OCI-LY7 (cell line): ENCODE measurements around the gene EP400. TPM values are rescaled to one million over a fixed set of nuclear protein-coding genes. Genes with fewer than 3 reads are reported as not detected.

Experiments used
- BruUV-seq: library from RNA; stranded (reverse); fragments of 400-500 nt; replicated peaks from 2 replicates; lab custom pipeline; 2021; lab: Mats Ljungman, UMichigan
- CTCF ChIA-PET: fragments of 300-600 bp; sonication (Branson Sonifier 250); formaldehyde crosslinking; loops from one replicate; lab custom pipeline; 2022; ENCODE audit warnings: antibody characterized with exemption; ENCODE audit not compliant: unreplicated experiment; lab: Charles Lee
- POLR2A ChIA-PET: fragments of 300-600 bp; sonication (Branson Sonifier 250); formaldehyde crosslinking; loops from one replicate; lab custom pipeline; 2022; ENCODE audit warnings: antibody characterized with exemption; lab: Charles Lee
- DNase-seq: peaks from one replicate; pipeline ENCODE4 v3.0.0-alpha.2; 2015; ENCODE audit warnings: low spot score
- H2AFZ ChIP-seq: fragments of 200-600 bp; sonication (generic), shearing (Covaris generic); 2 replicates; pipeline ENCODE4 v1.6.1; 2014; ENCODE audit warnings: mild to moderate bottlenecking, antibody characterized with exemption, low read length, moderate library complexity
- H3K27ac ChIP-seq: fragments of 200-600 bp; sonication (generic); 2 replicates; pipeline ENCODE4 v1.5.1; 2014; ENCODE audit warnings: mixed run types, low read depth, mild to moderate bottlenecking, moderate library complexity, low read length, inconsistent platforms; ENCODE audit not compliant: poor library complexity, severe bottlenecking
- H3K36me3 ChIP-seq: fragments of 200-600 bp; sonication (generic); 2 replicates; pipeline ENCODE4 v1.6.1; 2014; ENCODE audit warnings: mild to moderate bottlenecking, antibody characterized with exemption, low read length, moderate library complexity, mixed read lengths; ENCODE audit not compliant: insufficient read depth
- H3K4me1 ChIP-seq: fragments of 200-600 bp; sonication (generic); 2 replicates; pipeline ENCODE4 v1.5.1; 2014; ENCODE audit warnings: mild to moderate bottlenecking, low read length; ENCODE audit not compliant: insufficient read depth, poor library complexity, severe bottlenecking
- H3K4me2 ChIP-seq: fragments of 200-600 bp; sonication (generic); 2 replicates; pipeline ENCODE4 v1.6.1; 2014; ENCODE audit warnings: mild to moderate bottlenecking, low read length
- H3K4me3 ChIP-seq: fragments of 200-600 bp; sonication (generic); 2 replicates; pipeline ENCODE4 v1.5.1; 2014; ENCODE audit warnings: mild to moderate bottlenecking, low read depth, low read length; ENCODE audit not compliant: poor library complexity, severe bottlenecking
- H3K79me2 ChIP-seq: fragments of 200-600 bp; sonication (generic); 2 replicates; pipeline ENCODE4 v1.6.1; 2016; ENCODE audit warnings: low read depth, mild to moderate bottlenecking, low read length, moderate library complexity, mixed read lengths; ENCODE audit not compliant: insufficient read depth
- H3K9me2 ChIP-seq: fragments of 200-600 bp; sonication (generic); 2 replicates; pipeline ENCODE4 v1.6.1; 2016; ENCODE audit warnings: mild to moderate bottlenecking, low read length, mixed read lengths; ENCODE audit not compliant: insufficient read depth
- H3K9me3 ChIP-seq: fragments of 200-600 bp; sonication (generic); 2 replicates; pipeline ENCODE4 v1.6.1; 2014; ENCODE audit warnings: mild to moderate bottlenecking, mixed run types, low read length, mixed read lengths
- H4K20me1 ChIP-seq: fragments of 200-600 bp; sonication (generic); 2 replicates; pipeline ENCODE4 v1.6.1; 2014; ENCODE audit warnings: mild to moderate bottlenecking, antibody characterized with exemption, low read length, moderate library complexity, mixed read lengths; ENCODE audit not compliant: insufficient read depth
- EZH2phosphoT487 ChIP-seq: fragments of 200-600 bp; sonication (generic); IDR thresholded peaks from 2 replicates; pipeline ENCODE4 v1.6.1; 2018; ENCODE audit warnings: low read depth, borderline replicate concordance, mild to moderate bottlenecking, mixed run types, antibody characterized with exemption, low read length, moderate library complexity, mixed read lengths
- intact Hi-C: fragments of 100-400 bp; cut with micrococcal nuclease; formaldehyde crosslinking; loops from one replicate; pipeline ENCODE4 v1.10.0; 2022; ENCODE audit not compliant: unreplicated experiment
- total RNA-seq, 2 experiments: library from RNA; depleted of rRNA in 1 of 2; stranded (reverse); fragments of >200 nt in 1 of 2; shearing (Covaris generic) in 1 of 2; gene quantifications; 2 replicates each; pipeline ENCODE4 v1.2.3, GENCODE V29; 2014 to 2022
- TF ChIP-seq, protein P1 (sequence below): fragments of 200-600 bp; sonication (generic); conservative IDR thresholded peaks from 2 replicates; pipeline ENCODE4 v1.5.1; 2014; ENCODE audit warnings: mild to moderate bottlenecking, antibody characterized with exemption, low read length, moderate library complexity, mixed read lengths

Gene EP400
- total RNA-seq, 2 experiments from 2014 or later = 20.7 to 56.2 TPM

DNA sequence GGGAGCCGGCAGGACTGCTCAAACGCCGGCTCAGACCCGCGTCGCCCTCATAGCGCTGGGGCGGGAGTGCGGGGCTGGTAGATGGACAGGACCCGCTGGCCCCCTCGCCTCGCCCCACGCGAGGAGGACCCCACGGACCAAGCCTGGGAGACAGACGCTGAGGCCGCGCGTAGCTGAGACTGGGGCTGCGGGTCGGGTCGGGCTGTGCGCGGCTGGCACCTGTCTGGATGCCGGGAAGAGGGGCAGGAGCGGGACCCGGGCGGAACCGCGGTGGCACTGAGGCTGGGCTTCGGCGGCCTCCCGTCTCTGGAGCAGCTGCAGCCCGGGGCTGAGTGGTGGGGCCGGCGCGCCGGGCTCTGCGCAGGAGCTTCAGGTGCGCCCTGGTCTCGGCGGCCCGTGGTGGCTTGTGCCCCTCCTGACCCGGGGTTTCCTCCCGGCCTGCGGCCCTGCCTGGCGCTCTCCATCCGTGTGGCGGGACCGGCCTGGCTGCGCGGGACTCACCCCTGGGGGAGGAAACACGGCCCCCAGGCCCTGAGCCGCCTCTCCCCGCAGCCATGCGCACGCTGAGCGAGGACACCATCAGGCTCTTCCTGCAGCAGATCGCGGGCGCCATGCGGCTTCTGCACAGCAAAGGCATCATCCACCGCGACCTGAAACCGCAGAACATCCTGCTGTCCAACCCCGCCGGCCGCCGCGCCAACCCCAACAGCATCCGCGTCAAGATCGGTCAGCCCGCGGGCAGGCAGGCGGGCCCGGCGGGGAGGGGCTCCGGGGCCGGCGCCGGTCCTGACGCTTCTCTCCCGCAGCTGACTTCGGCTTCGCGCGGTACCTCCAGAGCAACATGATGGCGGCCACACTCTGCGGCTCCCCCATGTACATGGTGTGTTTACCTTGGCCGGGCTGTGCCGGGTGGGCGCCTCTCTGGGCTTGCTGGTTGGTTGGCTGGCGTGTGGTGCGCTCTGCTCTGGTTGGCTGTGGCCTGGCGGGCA, 41.4 kb upstream of the EP400 start:
- Histone ChIP-seq H2AFZ (no peak overlapping the region), H3K79me2 (no peaks in the 10 kb centered on the region), H3K4me3 (no peak overlapping the region), H3K4me1 (no peaks in the 10 kb centered on the region), H3K36me3 (no peaks in the 10 kb centered on the region), H3K9me2 (no peaks in the 10 kb centered on the region), H4K20me1 (no peaks in the 10 kb centered on the region), H3K4me2 (no peak overlapping the region), H3K9me3 (no peaks in the 10 kb centered on the region), H3K27ac (no peak overlapping the region)
- TF ChIP-seq EZH2phosphoT487 = no peak
- TF ChIP-seq, protein P1, sequence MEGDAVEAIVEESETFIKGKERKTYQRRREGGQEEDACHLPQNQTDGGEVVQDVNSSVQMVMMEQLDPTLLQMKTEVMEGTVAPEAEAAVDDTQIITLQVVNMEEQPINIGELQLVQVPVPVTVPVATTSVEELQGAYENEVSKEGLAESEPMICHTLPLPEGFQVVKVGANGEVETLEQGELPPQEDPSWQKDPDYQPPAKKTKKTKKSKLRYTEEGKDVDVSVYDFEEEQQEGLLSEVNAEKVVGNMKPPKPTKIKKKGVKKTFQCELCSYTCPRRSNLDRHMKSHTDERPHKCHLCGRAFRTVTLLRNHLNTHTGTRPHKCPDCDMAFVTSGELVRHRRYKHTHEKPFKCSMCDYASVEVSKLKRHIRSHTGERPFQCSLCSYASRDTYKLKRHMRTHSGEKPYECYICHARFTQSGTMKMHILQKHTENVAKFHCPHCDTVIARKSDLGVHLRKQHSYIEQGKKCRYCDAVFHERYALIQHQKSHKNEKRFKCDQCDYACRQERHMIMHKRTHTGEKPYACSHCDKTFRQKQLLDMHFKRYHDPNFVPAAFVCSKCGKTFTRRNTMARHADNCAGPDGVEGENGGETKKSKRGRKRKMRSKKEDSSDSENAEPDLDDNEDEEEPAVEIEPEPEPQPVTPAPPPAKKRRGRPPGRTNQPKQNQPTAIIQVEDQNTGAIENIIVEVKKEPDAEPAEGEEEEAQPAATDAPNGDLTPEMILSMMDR = no peak
- DNase-seq = no peak
- ChIA-PET POLR2A (no interaction called here), CTCF (no interaction called here)
- intact Hi-C loops = no loop called here
- no TSS peak for BruUV-seq

DNA sequence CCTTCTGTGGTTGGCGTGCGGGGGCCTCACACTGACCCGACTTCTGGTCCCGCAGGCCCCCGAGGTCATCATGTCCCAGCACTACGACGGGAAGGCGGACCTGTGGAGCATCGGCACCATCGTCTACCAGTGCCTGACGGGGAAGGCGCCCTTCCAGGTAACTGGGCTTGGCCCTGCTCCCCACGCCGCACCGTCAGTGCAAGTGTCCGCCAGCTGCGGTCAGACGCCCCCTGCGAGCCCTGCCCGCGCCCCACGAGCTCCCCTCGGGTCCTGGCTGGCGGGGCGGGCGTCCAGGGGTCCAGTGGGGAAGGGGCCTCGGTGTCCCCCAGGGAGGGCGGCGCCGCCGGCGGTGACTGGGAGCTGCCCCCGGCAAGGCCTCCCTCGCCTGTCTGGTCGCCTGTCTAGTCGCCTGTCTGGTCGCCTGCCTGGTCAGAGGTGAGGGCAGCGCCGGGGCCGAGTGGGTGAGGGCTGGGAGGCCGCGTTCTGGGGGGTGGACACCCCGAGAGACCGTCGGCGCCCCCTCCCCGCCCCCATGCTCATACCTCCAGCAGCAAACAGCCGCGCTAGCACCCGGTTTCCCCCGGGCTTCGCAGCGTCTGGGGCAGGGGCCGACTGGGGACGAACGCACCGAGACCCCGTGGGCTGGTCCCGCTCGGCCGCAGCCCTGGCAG, 40.5 kb upstream of the EP400 start:
- POLR2A ChIA-PET = no interaction called here
- TF ChIP-seq, protein P1 = no peak
- no peak for TF ChIP-seq EZH2phosphoT487
- Histone ChIP-seq H3K4me1 (no peaks in the 10 kb centered on the region), H4K20me1 (no peaks in the 10 kb centered on the region), H3K4me2 (no peak overlapping the region), H3K9me3 (no peaks in the 10 kb centered on the region), H2AFZ (no peak overlapping the region), H3K9me2 (no peaks in the 10 kb centered on the region), H3K36me3 (no peaks in the 10 kb centered on the region), H3K4me3 (no peak overlapping the region), H3K27ac (no peak overlapping the region), H3K79me2 (no peaks in the 10 kb centered on the region)
- CTCF ChIA-PET = no interaction called here
- DNase-seq = no peak
- no TSS peak for BruUV-seq
- intact Hi-C loops = no loop called here
